ENCODE results near the gene ACO1. TPM values are rescaled to one million over a fixed set of nuclear protein-coding genes. Genes with fewer than 3 reads are reported as not detected.

Gene ACO1
- total RNA-seq, 4 donors from 2014 or later = 10.0 to 39.5 (median 24.9) TPM

- Histone ChIP-seq H3K27me3 (no peaks in the 10 kb centered on the region), H3K9me3 (no peaks in the 10 kb centered on the region), H3K4me1 (no peaks in the 10 kb centered on the region), H3K27ac (no peak overlapping the region), H3K4me3 (no peak overlapping the region), H3K36me3 (no peaks in the 10 kb centered on the region)
- intact Hi-C loops (cut with DNase I; ENCODE audit: low total_unique reads) = no loop called here
- TF ChIP-seq CTCF (IDR thresholded peaks at IDR 0.05) = no peak
- no peak for TF ChIP-seq POLR2A (IDR thresholded peaks at IDR 0.05)
- DNase-seq = no peak
These were observed 13.8 kb downstream of the ACO1 start for GRCh38 chr9:32398207-32398606.

GRCh38 chr9:32399110-32399815 lies 14.8 kb downstream of the ACO1 start:
- no peaks in the 10 kb centered on the region for H3K9me3 ChIP-seq
- no peaks in the 10 kb centered on the region for H3K27me3 ChIP-seq
- TF ChIP-seq POLR2A (IDR thresholded peaks at IDR 0.05) (no peak), CTCF (IDR thresholded peaks at IDR 0.05) (no peak)
- no peaks in the 10 kb centered on the region for H3K36me3 ChIP-seq
- H3K27ac ChIP-seq = no peak overlapping the region
- no peak for DNase-seq
- H3K4me3 ChIP-seq = no peak overlapping the region
- intact Hi-C loops (cut with DNase I; ENCODE audit: low total_unique reads) = no loop called here
- no peaks in the 10 kb centered on the region for H3K4me1 ChIP-seq

- DNase-seq = no peak
- Histone ChIP-seq H3K36me3 (no peaks in the 10 kb centered on the region), H3K9me3 (no peaks in the 10 kb centered on the region), H3K27me3 (no peaks in the 10 kb centered on the region), H3K4me1 (no peaks in the 10 kb centered on the region), H3K4me3 (no peak overlapping the region), H3K27ac (no peak overlapping the region)
- no peak for TF ChIP-seq POLR2A (IDR thresholded peaks at IDR 0.05)
- intact Hi-C loops (cut with DNase I; ENCODE audit: low total_unique reads) = no loop called here
These were observed 17.0 kb downstream of the ACO1 start for GRCh38 chr9:32401488-32401887.

GRCh38 chr9:32403567-32404260 lies 19.3 kb downstream of the ACO1 start:
- Histone ChIP-seq H3K4me1 (no peaks in the 10 kb centered on the region), H3K9me3 (no peaks in the 10 kb centered on the region), H3K4me3 (no peak overlapping the region), H3K36me3 (no peaks in the 10 kb centered on the region), H3K27ac (no peak overlapping the region), H3K27me3 (no peaks in the 10 kb centered on the region)
- intact Hi-C loops (cut with DNase I; ENCODE audit: low total_unique reads) = no loop called here
- TF ChIP-seq CTCF (IDR thresholded peaks at IDR 0.05) (no peak), POLR2A (IDR thresholded peaks at IDR 0.05) (no peak)
- DNase-seq = no peak

- Histone ChIP-seq H3K27me3 (no peaks in the 10 kb centered on the region), H3K27ac (no peak overlapping the region), H3K9me3 (no peaks in the 10 kb centered on the region), H3K4me3 (no peak overlapping the region), H3K4me1 (no peaks in the 10 kb centered on the region), H3K36me3 (no peaks in the 10 kb centered on the region)
- intact Hi-C loops (cut with DNase I; ENCODE audit: low total_unique reads) = no loop called here
- no peak for DNase-seq
- no peak for TF ChIP-seq POLR2A (IDR thresholded peaks at IDR 0.05)
- no peak for TF ChIP-seq CTCF (IDR thresholded peaks at IDR 0.05)
These were observed 20.0 kb downstream of the ACO1 start for GRCh38 chr9:32404402-32404801.
